Measurements from ENCODE around the gene DPM2. TPM values are rescaled to one million over a fixed set of nuclear protein-coding genes. Genes with fewer than 3 reads are reported as not detected.

Gene DPM2
- total RNA-seq, 2 experiments from 2014 or later = 41.5 to 42.0 TPM

DNA sequence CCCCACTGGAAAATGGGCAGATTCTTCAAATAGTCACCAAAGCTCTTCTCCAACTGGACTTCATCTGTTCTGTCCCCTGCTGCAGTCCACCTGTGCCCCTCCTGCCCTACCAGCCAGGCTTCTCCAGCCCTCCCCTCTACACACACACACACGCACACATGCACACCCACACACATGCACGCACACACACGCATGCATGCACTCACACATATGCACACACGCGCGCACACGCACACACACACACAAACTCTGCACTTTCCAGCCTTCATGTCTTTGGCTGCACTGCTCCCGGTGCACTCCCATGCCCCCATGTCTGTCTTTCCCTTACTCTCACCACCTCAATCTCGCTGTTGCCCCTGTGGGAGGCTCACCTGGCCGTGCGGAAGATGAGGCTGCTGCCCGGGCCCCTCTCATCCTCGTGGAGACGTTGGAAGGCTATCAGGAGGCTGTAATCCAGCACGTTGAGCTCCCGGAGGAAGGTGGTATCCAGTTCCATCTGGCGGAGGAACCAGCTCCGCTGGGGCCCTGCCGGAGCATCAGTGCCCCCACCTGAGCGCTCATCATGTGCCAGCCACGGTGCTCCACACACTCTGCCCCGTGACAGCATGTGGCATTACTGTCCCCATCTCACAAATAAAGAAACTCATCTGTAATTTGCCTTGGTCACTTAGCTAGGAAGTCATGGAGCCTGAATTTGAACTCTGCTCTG lies 12.8 kb downstream of the DPM2 start:
- POLR2A ChIA-PET = interaction anchor here (0.6 kb wide), 1 partner anchor 312 kb away, joined by 3 read pairs; no protein-coding TSS in a partner anchor
- Mint-ChIP-seq H3K27ac (no peak overlapping the region), H3K27me3 (peaks cover 6% of the 10 kb centered on the region), H3K36me3 (no peaks in the 10 kb centered on the region), H3K9me3 (no peaks in the 10 kb centered on the region), H3K4me1 (ENCODE audit: low read depth) (peaks cover 10% of the 10 kb centered on the region), H3K4me3 (no peak overlapping the region)
- CTCF ChIA-PET = interaction anchor here (1.1 to 5.4 kb wide), 2 partner anchors 110 to 161 kb away, joined by 4 to 24 read pairs; no protein-coding TSS in a partner anchor
- no peak for DNase-seq
- intact Hi-C loops (cut with micrococcal nuclease) = loop anchor here (10.0 kb wide), 2 partner anchors 350 to 420 kb away; no protein-coding TSS in a partner anchor

DNA sequence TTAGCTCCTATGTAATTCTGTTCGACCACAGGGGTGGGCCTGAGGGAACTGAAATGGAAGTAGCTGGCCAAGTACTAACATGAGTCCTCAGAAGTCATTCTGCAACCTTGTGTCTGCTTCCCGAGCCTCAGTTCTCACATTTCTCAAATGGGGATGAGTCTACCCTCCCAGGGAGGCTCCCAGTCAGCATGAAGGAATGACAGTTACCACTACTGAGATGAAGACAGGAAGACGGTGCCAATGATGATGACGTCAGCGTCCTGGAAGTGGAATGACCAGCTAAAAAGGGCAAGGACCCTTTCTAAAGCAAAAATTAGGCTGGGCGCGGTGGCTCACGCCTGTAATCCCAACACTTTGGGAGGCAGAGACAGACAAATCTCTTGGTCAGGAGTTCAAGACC lies 13.9 kb downstream of the DPM2 start:
- ChIA-PET POLR2A (interaction anchor here (0.8 kb wide), 1 partner anchor 138 kb away, joined by 3 read pairs; the partner anchor contains the start of gene CDK9), CTCF (interaction anchor here (0.7 to 5.4 kb wide), 3 partner anchors 23 to 111 kb away, joined by 3 to 24 read pairs (median 4); no protein-coding TSS in a partner anchor)
- Mint-ChIP-seq H3K4me1 (ENCODE audit: low read depth) (peaks cover 18% of the 10 kb centered on the region), H3K27ac (no peak overlapping the region), H3K27me3 (peaks cover 6% of the 10 kb centered on the region), H3K36me3 (no peaks in the 10 kb centered on the region), H3K4me3 (no peak overlapping the region), H3K9me3 (no peaks in the 10 kb centered on the region)
- intact Hi-C loops (cut with micrococcal nuclease) = loop anchor here (10.0 kb wide), 2 partner anchors 349 to 419 kb away; no protein-coding TSS in a partner anchor
- no peak for DNase-seq

DNA sequence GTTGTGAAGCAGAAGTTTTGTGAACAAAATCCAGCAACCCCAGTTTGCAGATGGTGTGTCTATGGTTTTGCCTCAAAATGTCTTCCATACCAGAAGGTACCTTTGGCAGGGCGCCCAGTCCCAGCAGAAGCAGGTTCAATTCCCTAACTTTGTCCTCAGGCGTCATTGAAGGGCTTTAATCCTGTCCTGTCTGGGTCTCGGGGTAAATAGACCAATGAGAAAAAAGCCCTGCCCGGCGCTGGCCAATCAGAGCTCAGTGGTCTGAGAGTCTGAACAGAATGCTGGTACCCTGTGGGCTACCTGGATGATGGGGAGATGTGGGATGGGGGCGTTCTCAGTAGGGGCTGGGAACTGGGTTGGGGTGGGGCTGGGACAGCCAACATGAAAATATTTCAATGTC lies 14.6 kb downstream of the DPM2 start:
- Mint-ChIP-seq H3K27me3 (peaks cover 5% of the 10 kb centered on the region), H3K4me3 (no peak overlapping the region), H3K27ac (no peak overlapping the region), H3K4me1 (ENCODE audit: low read depth) (peaks cover 25% of the 10 kb centered on the region), H3K9me3 (no peaks in the 10 kb centered on the region), H3K36me3 (no peaks in the 10 kb centered on the region)
- intact Hi-C loops (cut with micrococcal nuclease) = loop anchor here (10.0 kb wide), 2 partner anchors 348 to 418 kb away; no protein-coding TSS in a partner anchor
- DNase-seq = no peak
- ChIA-PET CTCF (interaction anchor here (0.7 to 5.4 kb wide), 10 partner anchors 9 to 189 kb away, joined by 3 to 57 read pairs (median 8); partner anchors contain the start of gene TOR2A), POLR2A (interaction anchor here (0.8 kb wide), 1 partner anchor 137 kb away, joined by 3 read pairs; the partner anchor contains the start of gene CDK9)

DNA sequence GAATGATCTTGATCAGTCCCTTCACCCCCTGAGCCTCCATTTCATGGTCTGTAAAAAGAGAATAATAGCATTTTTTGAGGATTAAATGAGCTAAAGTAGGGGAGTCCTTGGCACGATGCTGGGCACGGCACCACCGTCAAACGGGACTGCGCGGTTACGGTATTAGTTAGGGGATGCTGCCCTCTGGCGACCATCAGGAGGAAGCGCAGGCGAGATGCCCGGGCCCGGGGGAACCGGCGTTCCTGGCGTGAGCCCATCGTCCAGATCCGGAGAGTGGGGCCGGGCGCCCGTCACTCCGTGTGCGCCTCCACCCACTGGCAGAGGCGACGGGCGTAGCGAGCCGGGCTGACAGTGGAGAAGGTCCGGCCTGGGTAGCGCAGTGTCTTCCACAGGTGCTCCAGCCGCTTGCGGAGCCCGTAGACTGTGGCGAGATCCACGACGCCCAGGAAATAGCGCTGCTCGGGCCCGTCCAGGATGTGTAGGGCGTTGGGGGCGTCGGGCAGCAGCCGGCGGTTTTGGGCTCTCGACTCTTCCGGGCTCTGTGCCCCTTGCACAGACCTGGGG lies 16.0 kb downstream of the DPM2 start:
- H3K9me3 Mint-ChIP-seq = no peaks in the 10 kb centered on the region
- H3K36me3 Mint-ChIP-seq = no peaks in the 10 kb centered on the region
- no peak overlapping the region for H3K27ac Mint-ChIP-seq
- ChIA-PET POLR2A (interaction anchor here (0.7 to 1.1 kb wide), 3 partner anchors 8 to 206 kb away, joined by 3 to 5 read pairs (median 3); partner anchors contain the start of genes CDK9, PIP5KL1, PTRH1 and TTC16), CTCF (interaction anchor here (0.6 to 5.4 kb wide), 45 partner anchors 8 to 676 kb away, joined by 3 to 57 read pairs (median 5); partner anchors contain the start of genes CDK9, DPM2, ENG and PIP5KL1)
- intact Hi-C loops (cut with micrococcal nuclease) = loop anchor here (1.0 to 10.0 kb wide), 3 partner anchors 186 to 417 kb away; partner anchors contain the start of gene TOR2A
- peaks cover 35% of the 10 kb centered on the region for H3K4me1 Mint-ChIP-seq (ENCODE audit: low read depth)
- H3K4me3 Mint-ChIP-seq = peak overlapping the region; percentile 49
- peaks cover 5% of the 10 kb centered on the region for H3K27me3 Mint-ChIP-seq
- DNase-seq = peak; percentile 86

DNA sequence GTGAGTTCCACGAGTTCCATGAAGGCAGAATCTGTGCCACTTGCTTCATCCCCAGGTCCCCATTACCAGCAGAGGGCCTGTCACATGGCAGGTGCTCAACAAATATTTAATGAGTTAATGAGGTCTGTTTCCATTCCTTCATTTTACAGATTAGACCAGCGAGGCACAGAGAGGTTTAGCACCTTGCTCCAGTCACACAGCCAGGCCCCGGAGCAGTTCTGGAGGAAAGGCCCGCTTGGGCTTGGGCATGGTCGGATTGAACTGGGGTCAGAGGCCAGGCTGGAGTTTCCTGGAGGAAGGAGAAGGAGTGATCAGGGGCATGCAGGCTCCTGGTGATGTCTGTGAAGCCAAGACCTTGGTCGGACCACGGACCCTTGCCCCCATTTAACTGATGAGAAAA lies 16.9 kb downstream of the DPM2 start:
- ChIA-PET POLR2A (interaction anchor here (0.9 kb wide), 1 partner anchor 205 kb away, joined by 3 read pairs; the partner anchor contains the start of genes PTRH1 and TTC16), CTCF (interaction anchor here (0.6 to 5.4 kb wide), 42 partner anchors 8 to 676 kb away, joined by 3 to 57 read pairs (median 5); partner anchors contain the start of genes CDK9, DPM2, ENG and PIP5KL1)
- Mint-ChIP-seq H3K4me3 (no peak overlapping the region), H3K36me3 (no peaks in the 10 kb centered on the region), H3K27ac (no peak overlapping the region), H3K9me3 (no peaks in the 10 kb centered on the region), H3K4me1 (ENCODE audit: low read depth) (peaks cover 34% of the 10 kb centered on the region), H3K27me3 (peaks cover 5% of the 10 kb centered on the region)
- DNase-seq = no peak
- intact Hi-C loops (cut with micrococcal nuclease) = loop anchor here (1.0 to 10.0 kb wide), 3 partner anchors 185 to 416 kb away; partner anchors contain the start of gene TOR2A

DNA sequence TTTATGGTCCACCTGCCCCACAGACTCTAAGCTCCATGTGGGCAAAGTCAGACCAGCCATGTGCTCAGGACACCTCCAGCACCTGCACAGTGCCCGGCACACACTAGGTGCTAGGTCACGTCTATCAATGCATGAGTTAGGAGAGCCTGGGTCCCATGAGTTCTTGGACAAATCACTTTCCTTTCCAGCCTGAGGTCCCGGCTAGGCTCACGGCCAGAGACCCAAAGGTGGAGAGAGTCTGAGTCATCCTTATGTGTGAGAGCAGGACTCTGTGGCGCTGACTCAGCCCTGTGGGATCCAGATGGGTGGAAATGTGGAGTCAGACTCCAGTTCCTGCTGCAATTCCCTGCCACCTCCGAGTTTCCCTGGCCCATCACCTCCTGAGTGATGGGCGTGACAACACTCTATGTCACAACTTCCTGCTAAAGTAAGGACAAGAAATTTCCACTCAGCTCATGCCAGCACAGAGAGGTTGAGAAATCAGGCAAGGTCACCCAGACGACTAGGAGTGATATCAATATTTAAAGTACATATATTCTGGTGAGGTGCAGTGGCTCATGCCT lies 18.3 kb downstream of the DPM2 start:
- Mint-ChIP-seq H3K27ac (peak overlapping the region; percentile 43), H3K4me1 (ENCODE audit: low read depth) (peaks cover 42% of the 10 kb centered on the region), H3K27me3 (peaks cover 3% of the 10 kb centered on the region), H3K9me3 (no peaks in the 10 kb centered on the region), H3K36me3 (no peaks in the 10 kb centered on the region), H3K4me3 (no peak overlapping the region)
- intact Hi-C loops (cut with micrococcal nuclease) = loop anchor here (2.0 to 5.0 kb wide), 2 partner anchors 15 to 202 kb away; partner anchors contain the start of genes PTRH1 and TTC16
- ChIA-PET POLR2A (no interaction called here), CTCF (interaction anchor here (0.7 to 4.8 kb wide), 6 partner anchors 19 to 330 kb away, joined by 3 to 57 read pairs (median 10); partner anchors contain the start of gene TOR2A)
- DNase-seq = peak; percentile 71

DNA sequence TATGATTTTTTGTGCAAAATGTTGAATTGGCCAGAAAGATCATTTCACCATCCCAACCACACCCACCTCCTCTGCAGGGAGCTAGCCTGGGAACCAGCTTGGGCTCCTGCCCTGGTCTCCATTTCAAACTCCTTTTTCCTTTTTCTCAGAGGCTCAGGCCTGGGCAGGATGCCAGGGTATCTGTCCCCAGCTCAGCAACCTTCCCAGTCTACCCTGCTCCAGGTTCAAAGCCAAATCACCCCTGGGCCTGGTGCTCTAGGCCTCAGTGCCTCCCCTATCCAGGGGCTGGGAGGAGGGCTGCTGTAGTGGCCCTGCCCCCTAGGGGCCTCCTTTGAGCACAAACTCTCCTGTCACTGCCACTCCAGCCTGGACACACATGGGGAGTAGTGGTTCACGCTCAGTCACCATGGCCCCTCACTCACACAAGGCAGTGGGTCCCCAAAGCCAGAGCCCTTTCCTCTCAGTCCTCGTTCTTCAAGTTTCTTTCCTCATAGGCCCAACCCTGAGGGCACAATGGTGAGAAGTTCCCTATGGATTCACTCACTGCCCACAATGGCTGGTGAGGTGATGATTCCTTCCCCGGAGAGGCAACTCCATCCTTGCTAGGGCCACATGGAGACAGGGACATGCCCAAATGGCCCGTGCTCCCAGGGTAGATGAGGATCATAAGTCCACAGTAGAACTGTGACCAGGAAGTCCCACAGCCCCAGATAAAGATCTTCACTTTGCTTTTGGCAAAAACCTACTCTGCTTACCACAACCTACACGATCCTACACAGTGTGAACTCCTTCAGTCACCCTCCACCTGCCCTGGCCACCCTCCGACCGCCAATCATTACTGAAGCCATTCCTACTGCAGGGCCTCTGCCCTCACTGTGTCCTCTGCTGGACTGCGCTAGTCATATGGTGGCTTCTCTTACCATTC lies 19.2 kb downstream of the DPM2 start:
- CTCF ChIA-PET = interaction anchor here (0.8 to 4.8 kb wide), 5 partner anchors 36 to 185 kb away, joined by 3 to 57 read pairs (median 5); partner anchors contain the start of gene TOR2A
- POLR2A ChIA-PET = no interaction called here
- peak; percentile 48 for DNase-seq
- Mint-ChIP-seq H3K27me3 (peaks cover 3% of the 10 kb centered on the region), H3K27ac (peak overlapping the region; percentile 6), H3K4me1 (ENCODE audit: low read depth) (peaks cover 42% of the 10 kb centered on the region), H3K36me3 (peaks cover 6% of the 10 kb centered on the region), H3K4me3 (no peak overlapping the region), H3K9me3 (no peaks in the 10 kb centered on the region)
- intact Hi-C loops (cut with micrococcal nuclease) = loop anchor here (2.0 to 5.0 kb wide), 2 partner anchors 14 to 201 kb away; partner anchors contain the start of genes PTRH1 and TTC16

DNA sequence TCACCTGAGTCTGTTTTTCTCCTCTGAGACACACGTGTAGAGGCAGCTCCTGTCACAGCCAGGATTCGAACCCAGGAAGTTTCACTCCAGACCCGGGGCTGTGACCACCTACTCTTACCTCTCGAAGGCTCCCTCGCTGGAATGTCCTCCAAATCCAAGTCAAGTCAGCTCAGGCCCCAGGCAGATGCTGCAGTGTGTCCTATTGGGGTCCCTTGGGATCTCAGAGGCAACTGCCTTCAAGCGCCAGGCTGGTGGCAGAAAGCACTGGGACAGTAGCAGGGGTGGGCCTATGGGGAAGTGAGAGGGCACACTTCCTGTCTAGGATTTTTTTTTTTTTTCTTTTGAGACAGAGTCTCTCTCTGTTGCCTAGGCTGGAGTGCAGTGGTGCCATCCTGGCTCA lies 20.1 kb downstream of the DPM2 start:
- intact Hi-C loops (cut with micrococcal nuclease) = loop anchor here (1.0 to 5.0 kb wide), 4 partner anchors 10 to 200 kb away; partner anchors contain the start of genes PTRH1, ST6GALNAC6 and TTC16
- ChIA-PET CTCF (interaction anchor here (0.8 to 2.0 kb wide), 7 partner anchors 13 to 202 kb away, joined by 3 to 18 read pairs (median 6); partner anchors contain the start of genes PTRH1, ST6GALNAC6 and TOR2A), POLR2A (interaction anchor here (1.3 to 2.1 kb wide), 4 partner anchors 12 to 183 kb away, joined by 5 to 8 read pairs (median 7); partner anchors contain the start of genes CDK9 and TOR2A)
- peak overlapping the region; percentile 54 for H3K27ac Mint-ChIP-seq
- peaks cover 42% of the 10 kb centered on the region for H3K4me1 Mint-ChIP-seq (ENCODE audit: low read depth)
- DNase-seq = no peak
- peaks cover 10% of the 10 kb centered on the region for H3K36me3 Mint-ChIP-seq
- H3K4me3 Mint-ChIP-seq = no peak overlapping the region
- H3K27me3 Mint-ChIP-seq = peaks cover 3% of the 10 kb centered on the region
- H3K9me3 Mint-ChIP-seq = no peaks in the 10 kb centered on the region

DNA sequence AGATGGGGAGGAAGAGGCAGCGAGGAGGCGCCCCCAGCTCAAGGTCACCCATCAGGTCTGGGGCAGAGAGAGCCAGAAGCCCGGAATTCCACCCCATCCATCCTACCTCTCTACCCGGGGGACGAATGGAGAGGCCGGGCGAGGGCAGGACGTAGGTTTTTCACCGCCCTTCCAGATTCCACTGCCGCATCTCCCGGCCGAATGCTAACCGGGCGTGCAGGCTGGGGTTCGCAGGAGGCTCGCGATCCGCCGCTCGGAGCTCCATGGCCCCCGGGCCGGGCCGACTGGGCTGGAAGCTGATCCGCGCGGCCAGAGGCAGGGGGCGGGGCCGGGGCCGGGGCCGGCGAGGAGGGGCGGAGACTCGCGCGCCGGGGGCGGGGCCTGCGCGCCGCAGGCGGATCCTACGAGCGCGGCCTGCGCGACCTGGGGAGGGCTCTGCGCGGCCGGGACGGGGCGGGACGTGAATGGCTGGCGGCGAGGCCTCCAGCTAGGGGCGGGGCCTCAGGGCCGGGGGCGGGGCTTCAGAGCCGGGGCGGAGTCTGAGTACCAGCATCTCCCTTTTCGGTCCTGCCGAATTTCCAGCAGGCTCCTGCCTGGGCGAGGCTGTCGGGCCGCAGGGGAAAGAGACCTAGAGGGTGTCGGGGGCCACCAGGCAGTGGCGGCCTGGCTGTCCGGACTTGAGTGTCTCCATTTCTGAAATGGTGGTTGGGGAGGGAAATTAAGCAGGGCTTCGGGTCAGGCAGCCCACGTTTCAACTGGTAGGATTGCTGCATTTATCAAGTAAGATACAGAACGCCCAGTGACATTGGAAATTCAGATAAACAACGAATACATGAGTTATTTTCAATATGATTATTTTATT lies 20.7 kb downstream of the DPM2 start, which contains the start of gene ST6GALNAC4:
TSS of gene ST6GALNAC4 (minus strand) at position 322 of the 862 bp plus-strand sequence. CDS start 622 bp downstream, outside the sequence.
- Mint-ChIP-seq H3K9me3 (no peaks in the 10 kb centered on the region), H3K4me3 (peak within 1 kb of the TSS; percentile 77), H3K36me3 (peaks cover 14% of the 10 kb centered on the region), H3K27ac (peak within 1 kb of the TSS; percentile 54), H3K4me1 (ENCODE audit: low read depth) (peaks cover 43% of the 10 kb centered on the region), H3K27me3 (no peaks in the 10 kb centered on the region)
- ChIA-PET POLR2A (interaction anchor here (0.6 to 2.1 kb wide), 8 partner anchors 11 to 182 kb away, joined by 3 to 8 read pairs (median 6); partner anchors contain the start of genes CDK9, EEIG1, SH2D3C and TOR2A), CTCF (interaction anchor here (1.0 to 2.5 kb wide), 8 partner anchors 11 to 202 kb away, joined by 3 to 18 read pairs (median 6); partner anchors contain the start of genes PTRH1, ST6GALNAC6 and TOR2A)
- peak; percentile 98 for DNase-seq
- intact Hi-C loops (cut with micrococcal nuclease) = loop anchor here (1.0 to 5.0 kb wide), 3 partner anchors 10 to 200 kb away; partner anchors contain the start of genes PTRH1, ST6GALNAC6 and TTC16
